ENCODE measurements around the gene NPFFR1. TPM values are rescaled to one million over a fixed set of nuclear protein-coding genes. Genes with fewer than 3 reads are reported as not detected.

Gene NPFFR1
- total RNA-seq, 2 donors from 2014 or later, result not detected

- no peak overlapping the region for H3K27ac ChIP-seq
- TF ChIP-seq POLR2A (IDR thresholded peaks at IDR 0.05), result no peak
- TF ChIP-seq CTCF (IDR thresholded peaks at IDR 0.05), result peak in 2 of 7 experiments; percentile 6 to 28
- H3K9me3 ChIP-seq, result no peaks in the 10 kb centered on the region
- DNase-seq, result peak in 2 of 4 donors; percentile 32 to 42
- intact Hi-C loops (cut with DNase I), result no loop called here
- 57 to 67% methylated on average over 8 to 9 of the region's 9 CpGs for WGBS, 2 donors
- H3K4me3 ChIP-seq, result no peak overlapping the region
- ATAC-seq, result peak; percentile 24
- no peaks in the 10 kb centered on the region for H3K36me3 ChIP-seq (replicated peaks in 1 of 2; ENCODE audit: insufficient read depth in 1 of 2, low read depth in 2 of 2)
- H3K4me1 ChIP-seq, result no peaks in the 10 kb centered on the region
- H3K27me3 ChIP-seq, result no peaks in the 10 kb centered on the region
Observed at GRCh38 chr10:70267161-70267933, 16.5 kb downstream of the NPFFR1 start.

- no peaks in the 10 kb centered on the region for H3K36me3 ChIP-seq (replicated peaks in 1 of 2; ENCODE audit: insufficient read depth in 1 of 2, low read depth in 2 of 2)
- WGBS, 2 donors, result 52 to 57% methylated on average over 1 of the region's 1 CpG
- DNase-seq (no peak), ATAC-seq (no peak)
- TF ChIP-seq POLR2A (IDR thresholded peaks at IDR 0.05), result no peak
- TF ChIP-seq CTCF (IDR thresholded peaks at IDR 0.05), result no peak
- no peaks in the 10 kb centered on the region for H3K4me1 ChIP-seq
- H3K9me3 ChIP-seq, result no peaks in the 10 kb centered on the region
- no peaks in the 10 kb centered on the region for H3K27me3 ChIP-seq
- H3K4me3 ChIP-seq, result no peak overlapping the region
- no peak overlapping the region for H3K27ac ChIP-seq
- intact Hi-C loops (cut with DNase I), result no loop called here
Observed at GRCh38 chr10:70266701-70267100, 17.1 kb downstream of the NPFFR1 start.

GRCh38 chr10:70266056-70266455 is 17.7 kb downstream of the NPFFR1 start:
- WGBS, 2 donors, result 86 to 100% methylated on average over 1 to 7 of the region's 7 CpGs

GRCh38 chr10:70265032-70265689 is 18.6 kb downstream of the NPFFR1 start:
- WGBS, 2 donors, result 42 to 51% methylated on average over 9 to 10 of the region's 10 CpGs
- no peaks in the 10 kb centered on the region for H3K36me3 ChIP-seq (replicated peaks in 1 of 2; ENCODE audit: insufficient read depth in 1 of 2, low read depth in 2 of 2)
- H3K4me1 ChIP-seq, result no peaks in the 10 kb centered on the region
- H3K27ac ChIP-seq, result no peak overlapping the region
- no peaks in the 10 kb centered on the region for H3K27me3 ChIP-seq
- intact Hi-C loops (cut with DNase I), result no loop called here
- H3K9me3 ChIP-seq, result no peaks in the 10 kb centered on the region
- TF ChIP-seq POLR2A (IDR thresholded peaks at IDR 0.05) (no peak), CTCF (IDR thresholded peaks at IDR 0.05) (peak in 6 of 7 experiments; percentile 9 to 49 (median 28))
- DNase-seq (peak in 3 of 4 donors; percentile 33 to 49 (median 45)), ATAC-seq (peak; percentile 65)
- no peak overlapping the region for H3K4me3 ChIP-seq

More at GRCh38 chr10:70266056-70266455, 17.7 kb downstream of the NPFFR1 start:
- DNase-seq, result no peak
- H3K4me3 ChIP-seq, result no peak overlapping the region
- intact Hi-C loops (cut with DNase I), result no loop called here
- H3K4me1 ChIP-seq, result no peaks in the 10 kb centered on the region
- H3K27ac ChIP-seq, result no peak overlapping the region
- no peaks in the 10 kb centered on the region for H3K27me3 ChIP-seq
- H3K36me3 ChIP-seq (replicated peaks in 1 of 2; ENCODE audit: insufficient read depth in 1 of 2, low read depth in 2 of 2), result no peaks in the 10 kb centered on the region
- no peaks in the 10 kb centered on the region for H3K9me3 ChIP-seq
- no peak for ATAC-seq
- no peak for TF ChIP-seq CTCF (IDR thresholded peaks at IDR 0.05)
- TF ChIP-seq POLR2A (IDR thresholded peaks at IDR 0.05), result no peak
